Activated B cell treated with CpG ODN at 0.5 μM for 24 hours (primary cell): ENCODE results near the gene CORO2B. TPM values are rescaled to one million over a fixed set of nuclear protein-coding genes. Genes with fewer than 3 reads are reported as not detected.

Experiments used
- ATAC-seq: fragments of 200-7000 bp; cut with Tn5 transposase; one replicate; pipeline ENCODE4 v1.10.0; 2021; ENCODE audit warnings: low read depth, mild to moderate bottlenecking, moderate library complexity
- CTCF ChIA-PET: fragments of 350-600 bp; sonication (Branson Sonifier 250); formaldehyde crosslinking; loops from one replicate; lab custom pipeline; 2021; ENCODE audit warnings: antibody characterized with exemption; lab: Charles Lee
- POLR2A ChIA-PET: fragments of 350-600 bp; sonication (Branson Sonifier 250); formaldehyde crosslinking; loops from one replicate; lab custom pipeline; 2021; ENCODE audit warnings: antibody characterized with exemption; lab: Charles Lee
- DNase-seq: peaks from one replicate; pipeline ENCODE4 v3.0.0; 2022
- H3K27ac Mint-ChIP-seq: one replicate; pipeline ENCODE4 v1.8.0; 2020; ENCODE audit warnings: mixed read lengths
- H3K27me3 Mint-ChIP-seq: one replicate; pipeline ENCODE4 v1.8.0; 2021; ENCODE audit warnings: mixed read lengths
- H3K36me3 Mint-ChIP-seq: one replicate; pipeline ENCODE4 v1.8.0; 2021; ENCODE audit warnings: low read depth, mixed read lengths
- H3K4me1 Mint-ChIP-seq: one replicate; pipeline ENCODE4 v1.8.0; 2021; ENCODE audit warnings: mixed read lengths
- H3K4me3 Mint-ChIP-seq: one replicate; pipeline ENCODE4 v1.8.0; 2020; ENCODE audit warnings: mild to moderate bottlenecking, mixed read lengths
- H3K9me3 Mint-ChIP-seq: one replicate; pipeline ENCODE4 v1.8.0; 2020; ENCODE audit warnings: mixed read lengths
- CTCF ChIP-seq: fragments of 200-600 bp; IDR thresholded peaks from one replicate; pipeline ENCODE4 v1.8.0; 2022; ENCODE audit warnings: antibody characterized with exemption, mild to moderate bottlenecking
- intact Hi-C: fragments of 100-400 bp; cut with micrococcal nuclease; formaldehyde crosslinking; loops from one replicate; pipeline ENCODE4 v1.15.1; 2024
- total RNA-seq: library from RNA; stranded (reverse); gene quantifications from 2 replicates; pipeline ENCODE4 v1.2.3, GENCODE V29; 2022

The CORO2B gene
- total RNA-seq, 1 donor from 2014 or later = 1.0 TPM

GRCh38 chr15:68543165-68544008 lies 35.4 kb upstream of the CORO2B start:
- no peak overlapping the region for H3K4me3 Mint-ChIP-seq
- TF ChIP-seq CTCF = no peak
- ATAC-seq (no peak), DNase-seq (no peak)
- ChIA-PET POLR2A (no interaction called here), CTCF (no interaction called here)
- no peaks in the 10 kb centered on the region for H3K36me3 Mint-ChIP-seq
- H3K27ac Mint-ChIP-seq = no peak overlapping the region
- peaks cover 20% of the 10 kb centered on the region for H3K27me3 Mint-ChIP-seq
- intact Hi-C loops = no loop called here
- H3K9me3 Mint-ChIP-seq = no peaks in the 10 kb centered on the region
- H3K4me1 Mint-ChIP-seq = no peaks in the 10 kb centered on the region

GRCh38 chr15:68546318-68546717 lies 32.5 kb upstream of the CORO2B start:
- Mint-ChIP-seq H3K4me1 (no peaks in the 10 kb centered on the region), H3K27me3 (peaks cover 20% of the 10 kb centered on the region), H3K9me3 (no peaks in the 10 kb centered on the region), H3K4me3 (no peak overlapping the region), H3K36me3 (no peaks in the 10 kb centered on the region), H3K27ac (no peak overlapping the region)
- ChIA-PET CTCF (interaction anchor here (0.8 to 5.6 kb wide), 2 partner anchors 128 to 329 kb away, joined by 4 to 61 read pairs; no protein-coding TSS in a partner anchor), POLR2A (no interaction called here)
- no peak for TF ChIP-seq CTCF
- DNase-seq (no peak), ATAC-seq (no peak)
- intact Hi-C loops = no loop called here

- ChIA-PET CTCF (interaction anchor here (1.2 to 5.6 kb wide), 8 partner anchors 10 to 376 kb away, joined by 3 to 61 read pairs (median 5); no protein-coding TSS in a partner anchor), POLR2A (no interaction called here)
- no peak for TF ChIP-seq CTCF
- no peaks in the 10 kb centered on the region for H3K4me1 Mint-ChIP-seq
- intact Hi-C loops = no loop called here
- DNase-seq = no peak
- no peaks in the 10 kb centered on the region for H3K9me3 Mint-ChIP-seq
- ATAC-seq = no peak
- H3K27ac Mint-ChIP-seq = no peak overlapping the region
- no peak overlapping the region for H3K4me3 Mint-ChIP-seq
- H3K27me3 Mint-ChIP-seq = peaks cover 16% of the 10 kb centered on the region
- H3K36me3 Mint-ChIP-seq = no peaks in the 10 kb centered on the region
Measured at GRCh38 chr15:68548364-68548763, 30.4 kb upstream of the CORO2B start.

GRCh38 chr15:68550004-68550403 lies 28.8 kb upstream of the CORO2B start:
- intact Hi-C loops = loop anchor here (1.0 to 10.0 kb wide), 6 partner anchors 124 to 845 kb away; no protein-coding TSS in a partner anchor

More at GRCh38 chr15:68550004-68550403, 28.8 kb upstream of the CORO2B start:
- Mint-ChIP-seq H3K36me3 (no peaks in the 10 kb centered on the region), H3K27ac (no peak overlapping the region), H3K9me3 (no peaks in the 10 kb centered on the region), H3K4me1 (no peaks in the 10 kb centered on the region), H3K4me3 (no peak overlapping the region), H3K27me3 (peaks cover 20% of the 10 kb centered on the region)
- TF ChIP-seq CTCF = no peak
- POLR2A ChIA-PET = no interaction called here
- no peak for DNase-seq
- no peak for ATAC-seq
- CTCF ChIA-PET = interaction anchor here (0.7 to 5.6 kb wide), 27 partner anchors 10 to 378 kb away, joined by 3 to 61 read pairs (median 4); no protein-coding TSS in a partner anchor
